ENCODE measurements around the gene TRIM2. TPM values are rescaled to one million over a fixed set of nuclear protein-coding genes. Genes with fewer than 3 reads are reported as not detected.

Gene TRIM2
- total and polyA plus RNA-seq, 9 donors, result 9.5 to 57.5 (median 44.4) TPM

GRCh38 chr4:153183146-153183545, 21.1 kb upstream of the TRIM2 start:
- no peaks in the 10 kb centered on the region for H3K9me3 ChIP-seq
- H3K4me3 ChIP-seq, result no peak overlapping the region
- no peak overlapping the region for H3K27ac ChIP-seq
- intact Hi-C loops (cut with DNase I), result no loop called here
- H3K36me3 ChIP-seq, result no peaks in the 10 kb centered on the region
- H3K27me3 ChIP-seq, result no peaks in the 10 kb centered on the region
- no peak for DNase-seq
- no peaks in the 10 kb centered on the region for H3K4me1 ChIP-seq (ENCODE audit: insufficient read depth)
- TF ChIP-seq POLR2A (IDR thresholded peaks at IDR 0.05), result no peak
- WGBS, 3 donors, result 85 to 92% (median 90%) methylated on average over 4 of the region's 4 CpGs

- WGBS, 3 donors, result 66 to 91% (median 71%) methylated on average over 2 of the region's 2 CpGs
- TF ChIP-seq CTCF (IDR thresholded peaks at IDR 0.05) (no peak), EP300 (IDR thresholded peaks at IDR 0.05) (no peak), POLR2A (IDR thresholded peaks at IDR 0.05) (no peak)
- no peak overlapping the region for H3K4me3 ChIP-seq
- H3K4me1 ChIP-seq (ENCODE audit: insufficient read depth), result no peaks in the 10 kb centered on the region
- no peak overlapping the region for H3K27ac ChIP-seq
- DNase-seq, result no peak
- no peaks in the 10 kb centered on the region for H3K36me3 ChIP-seq
- H3K27me3 ChIP-seq, result no peaks in the 10 kb centered on the region
- intact Hi-C loops (cut with DNase I), result no loop called here
- no peaks in the 10 kb centered on the region for H3K9me3 ChIP-seq
Measured at GRCh38 chr4:153185331-153185852, 18.9 kb upstream of the TRIM2 start.

GRCh38 chr4:153186046-153186728, 18.1 kb upstream of the TRIM2 start:
- H3K4me1 ChIP-seq (ENCODE audit: insufficient read depth), result no peaks in the 10 kb centered on the region
- H3K27ac ChIP-seq, result no peak overlapping the region
- H3K4me3 ChIP-seq, result no peak overlapping the region
- no peaks in the 10 kb centered on the region for H3K36me3 ChIP-seq
- no peak for DNase-seq
- no peaks in the 10 kb centered on the region for H3K9me3 ChIP-seq
- no peaks in the 10 kb centered on the region for H3K27me3 ChIP-seq
- TF ChIP-seq EP300 (IDR thresholded peaks at IDR 0.05) (no peak), CTCF (IDR thresholded peaks at IDR 0.05) (no peak), POLR2A (IDR thresholded peaks at IDR 0.05) (no peak)
- 88 to 93% (median 92%) methylated on average over 12 of the region's 12 CpGs for WGBS, 3 donors
- intact Hi-C loops (cut with DNase I), result no loop called here

GRCh38 chr4:153189016-153189801, 15.0 kb upstream of the TRIM2 start:
- Histone ChIP-seq H3K4me3 (no peak overlapping the region), H3K4me1 (ENCODE audit: insufficient read depth) (no peaks in the 10 kb centered on the region), H3K9me3 (no peaks in the 10 kb centered on the region), H3K27ac (no peak overlapping the region), H3K36me3 (no peaks in the 10 kb centered on the region), H3K27me3 (no peaks in the 10 kb centered on the region)
- TF ChIP-seq POLR2A (IDR thresholded peaks at IDR 0.05) (no peak), EP300 (IDR thresholded peaks at IDR 0.05) (no peak)
- WGBS, 3 donors, result 44 to 45% (median 44%) methylated on average over 11 of the region's 11 CpGs
- intact Hi-C loops (cut with DNase I), result no loop called here
- DNase-seq, result no peak

- Histone ChIP-seq H3K9me3 (no peaks in the 10 kb centered on the region), H3K36me3 (no peaks in the 10 kb centered on the region), H3K27me3 (no peaks in the 10 kb centered on the region), H3K27ac (no peak overlapping the region), H3K4me1 (ENCODE audit: insufficient read depth) (no peaks in the 10 kb centered on the region), H3K4me3 (no peak overlapping the region)
- 88 to 91% (median 90%) methylated on average over 5 of the region's 5 CpGs for WGBS, 3 donors
- TF ChIP-seq CTCF (IDR thresholded peaks at IDR 0.05) (no peak), EP300 (IDR thresholded peaks at IDR 0.05) (no peak), POLR2A (IDR thresholded peaks at IDR 0.05) (no peak)
- intact Hi-C loops (cut with DNase I), result no loop called here
- DNase-seq, result no peak
Measured at GRCh38 chr4:153191795-153192363, 12.4 kb upstream of the TRIM2 start.
